GM18507 (cell line): ENCODE measurements around the gene CD24.
"Not testable (repeated sequence)": the region's sequence is repeated elsewhere in the genome, so short reads cannot be mapped to it uniquely, and the experiment has no call there.

Experiments used
- DNase-seq: peaks from one replicate; pipeline ENCODE4 v3.0.0; 2011; ENCODE audit warnings: low read depth; ENCODE audit not compliant: insufficient read length; ENCODE audit errors: extremely low spot score
- FAIRE-seq: peaks from 2 replicates; lab custom pipeline; 2011; peaks lifted over from hg19 to GRCh38; lab: Jason Lieb, UNC

CD24 gene

GRCh38 chr6:106974336-106974998 is at the start of gene CD24:
Gene CD24, minus strand, starts transcription at chr6:106974729. Its CDS starts 83 bp downstream, at chr6:106974646.
- DNase-seq (no peak), FAIRE-seq (no peak)

- FAIRE-seq, result no peak
- DNase-seq, result no peak
Observed at GRCh38 chr6:107021446-107022185, 47.1 kb upstream of the CD24 start.

GRCh38 chr6:107020239-107020638 is 45.7 kb upstream of the CD24 start:
- DNase-seq, result no peak
- FAIRE-seq, result no peak

- FAIRE-seq, DNase-seq: not testable (repeated sequence)
Observed at GRCh38 chr6:107019628-107020027, 45.1 kb upstream of the CD24 start.

- FAIRE-seq (no peak), DNase-seq (no peak)
Observed at GRCh38 chr6:107019047-107019446, 44.5 kb upstream of the CD24 start.

- no peak for FAIRE-seq
- DNase-seq, result no peak
Observed at GRCh38 chr6:107009499-107009898, 35.0 kb upstream of the CD24 start.

- FAIRE-seq, result peak; percentile 84
- no peak for DNase-seq
Observed at GRCh38 chr6:106997392-106998158, 23.0 kb upstream of the CD24 start.

- DNase-seq (no peak), FAIRE-seq (no peak)
Observed at GRCh38 chr6:106995640-106996039, 21.1 kb upstream of the CD24 start.

GRCh38 chr6:106989737-106990136 is 15.2 kb upstream of the CD24 start:
- not testable (repeated sequence) for DNase-seq, FAIRE-seq

- DNase-seq (no peak), FAIRE-seq (no peak)
Observed at GRCh38 chr6:106988664-106989063, 14.1 kb upstream of the CD24 start.

- DNase-seq, result no peak
- no peak for FAIRE-seq
Observed at GRCh38 chr6:106981926-106982325, 7.4 kb upstream of the CD24 start.

GRCh38 chr6:106980926-106981325 is 6.4 kb upstream of the CD24 start:
- DNase-seq (no peak), FAIRE-seq (no peak)

- FAIRE-seq, result no peak
- peak; percentile 62 for DNase-seq
Observed at GRCh38 chr6:106979435-106979884, 4.9 kb upstream of the CD24 start.

GRCh38 chr6:106977246-106977645 is 2.7 kb upstream of the CD24 start:
- no peak for FAIRE-seq
- no peak for DNase-seq

- DNase-seq, result no peak
- FAIRE-seq, result no peak
Observed at GRCh38 chr6:106976270-106976669, 1.7 kb upstream of the CD24 start.

GRCh38 chr6:106975738-106976064 is 1.2 kb upstream of the CD24 start:
- DNase-seq (no peak), FAIRE-seq (no peak)

GRCh38 chr6:106974999-106975737 is 639 bp upstream of the CD24 start:
- FAIRE-seq, result no peak

GRCh38 chr6:106973836-106974335 is 643 bp downstream of the CD24 start:
- DNase-seq, result no peak
- no peak for FAIRE-seq

More at GRCh38 chr6:106974999-106975737, 639 bp upstream of the CD24 start:
- no peak for DNase-seq

- DNase-seq, result no peak
- no peak for FAIRE-seq
Observed at GRCh38 chr6:106973018-106973835, 1.3 kb downstream of the CD24 start.
